Left hindlimb (tissue), 1 donor: ENCODE results near the gene ENPP6.
"Not testable (repeated sequence)": the region's sequence is repeated elsewhere in the genome, so short reads cannot be mapped to it uniquely, and the experiment has no call there.

ENCODE experiments used
- DNase-seq: peaks from one replicate; pipeline ENCODE4 v3.0.0-alpha.2; 2018

Gene ENPP6

GRCh38 chr4:184146951-184147350 is 70.7 kb downstream of the ENPP6 start:
- DNase-seq: no peak

- no peak for DNase-seq
These were observed 72.1 kb downstream of the ENPP6 start for GRCh38 chr4:184145596-184145995.

- DNase-seq: no peak
These were observed 73.7 kb downstream of the ENPP6 start for GRCh38 chr4:184143770-184144564.

- DNase-seq: no peak
These were observed 75.3 kb downstream of the ENPP6 start for GRCh38 chr4:184142121-184143000.

GRCh38 chr4:184140901-184141300 is 76.8 kb downstream of the ENPP6 start:
- DNase-seq: not testable (repeated sequence)

- no peak for DNase-seq
These were observed 81.1 kb downstream of the ENPP6 start for GRCh38 chr4:184136525-184136924.

GRCh38 chr4:184126800-184127199 is 90.9 kb downstream of the ENPP6 start:
- no peak for DNase-seq

- no peak for DNase-seq
These were observed 94.9 kb downstream of the ENPP6 start for GRCh38 chr4:184122631-184123408.

- DNase-seq: no peak
These were observed 97.0 kb downstream of the ENPP6 start for GRCh38 chr4:184120549-184121127.

GRCh38 chr4:184117662-184118199 is 99.9 kb downstream of the ENPP6 start:
- DNase-seq: no peak

- DNase-seq: no peak
These were observed 102.3 kb downstream of the ENPP6 start for GRCh38 chr4:184115399-184115798.

- no peak for DNase-seq
These were observed 103.2 kb downstream of the ENPP6 start for GRCh38 chr4:184114431-184114830.

GRCh38 chr4:184112006-184112550 is 105.6 kb downstream of the ENPP6 start:
- no peak for DNase-seq

GRCh38 chr4:184111233-184111832 is 106.3 kb downstream of the ENPP6 start:
- DNase-seq: no peak

- no peak for DNase-seq
These were observed 107.0 kb downstream of the ENPP6 start for GRCh38 chr4:184110452-184111224.

- DNase-seq: no peak
These were observed 109.6 kb downstream of the ENPP6 start for GRCh38 chr4:184108006-184108501.

GRCh38 chr4:184104419-184105101 is 113.1 kb downstream of the ENPP6 start:
- DNase-seq: no peak

- peak; percentile 68 for DNase-seq
These were observed 114.0 kb downstream of the ENPP6 start for GRCh38 chr4:184103527-184104264.

GRCh38 chr4:184102927-184103326 is 114.7 kb downstream of the ENPP6 start:
- no peak for DNase-seq
